NCI-H345 treated with DMSO at 0.1 percent for 48 hours (cell line): Measurements from ENCODE around the gene ARFIP1.

Experiments used
- DNase-seq: peaks from one replicate; lab custom pipeline; 2025; ENCODE audit not compliant: unreplicated experiment; lab: John Stamatoyannopoulos, UW

ARFIP1 gene

DNA sequence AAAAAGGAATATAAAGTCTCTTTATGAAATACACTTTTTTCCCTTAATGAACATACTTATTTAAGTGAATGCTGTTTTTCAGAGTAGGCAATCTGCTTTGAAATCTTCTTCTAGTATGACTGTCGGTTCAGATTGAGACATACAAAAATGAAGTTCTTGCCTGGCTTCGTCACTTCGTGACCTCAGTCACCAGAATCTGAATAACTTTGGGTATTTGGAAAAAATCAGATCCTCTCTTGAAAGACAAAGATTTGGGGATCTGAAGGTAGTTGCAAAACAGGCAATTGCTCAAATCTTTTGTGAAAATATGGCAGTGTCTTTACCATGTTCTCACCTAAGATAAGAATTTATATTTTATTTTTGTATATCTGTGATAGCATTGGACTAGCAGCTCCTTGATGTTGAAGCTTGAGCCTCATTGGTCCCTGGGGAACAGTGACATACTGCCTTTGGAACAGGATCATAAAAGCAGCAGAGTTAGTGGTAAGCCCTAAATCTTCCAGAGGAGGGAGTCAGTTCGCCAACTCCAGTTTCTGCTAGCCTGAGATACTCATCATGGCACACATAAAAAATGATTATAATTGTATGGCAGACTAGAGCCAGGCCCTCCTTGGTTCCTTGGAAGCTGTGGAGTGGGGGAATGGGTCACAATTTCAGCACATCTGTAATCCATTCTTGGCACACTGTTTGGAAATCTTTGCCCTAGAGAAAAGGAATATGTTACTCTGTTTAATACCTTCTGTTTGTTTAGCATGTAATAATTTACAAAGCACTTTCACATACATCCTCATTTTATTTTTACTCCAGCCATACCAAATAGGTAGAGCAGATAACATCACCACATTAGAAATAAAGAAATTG lies 5.0 kb downstream of the ARFIP1 start:
- DNase-seq: no peak

DNA sequence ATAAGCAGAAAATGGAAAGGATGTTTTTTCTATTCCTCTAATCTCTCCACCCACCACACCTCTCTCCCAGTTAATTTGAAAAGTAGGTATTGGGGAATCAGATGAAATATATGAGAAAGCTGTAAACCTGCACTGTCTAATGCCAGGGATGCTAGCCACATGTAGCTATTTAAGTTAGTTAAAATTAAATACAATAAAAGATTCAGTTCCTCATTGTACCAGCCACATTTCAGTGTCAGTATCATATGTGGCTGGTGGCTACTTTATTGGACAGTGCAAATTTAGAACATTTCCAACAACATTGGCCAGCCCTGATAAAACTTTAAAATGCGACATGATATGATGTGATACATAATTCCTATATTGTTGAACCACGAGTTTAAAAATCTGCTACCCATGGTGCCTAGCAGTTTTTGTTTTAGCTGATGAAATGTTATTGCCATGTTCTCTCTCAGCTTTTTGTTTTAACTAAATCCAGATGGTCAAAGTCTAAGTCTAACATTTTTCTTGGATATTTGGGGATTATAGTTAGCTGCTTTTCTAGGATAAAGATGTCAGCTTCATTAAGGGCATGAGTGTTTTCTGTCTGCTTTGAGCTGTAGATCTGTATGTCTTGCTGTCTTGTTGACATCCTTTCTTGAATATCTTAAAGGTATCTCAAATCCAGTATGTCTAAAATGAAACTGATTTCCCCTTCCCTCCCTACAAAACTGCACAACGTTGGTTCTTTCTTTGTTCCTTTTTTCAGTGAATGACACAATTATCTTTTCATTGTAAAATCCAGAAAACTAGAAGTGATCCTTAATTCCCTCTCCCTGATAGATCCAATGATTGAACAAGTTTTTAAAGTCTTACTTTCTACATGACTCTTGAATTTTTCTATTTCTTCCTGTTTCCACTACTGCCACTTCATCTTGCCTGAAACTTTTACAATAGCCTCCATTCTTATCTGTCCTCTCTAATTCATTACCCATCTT lies 6.2 kb downstream of the ARFIP1 start:
- no peak for DNase-seq

- no peak for DNase-seq
Observed at GRCh38 chr4:152786627-152787026, 6.9 kb downstream of the ARFIP1 start.

DNA sequence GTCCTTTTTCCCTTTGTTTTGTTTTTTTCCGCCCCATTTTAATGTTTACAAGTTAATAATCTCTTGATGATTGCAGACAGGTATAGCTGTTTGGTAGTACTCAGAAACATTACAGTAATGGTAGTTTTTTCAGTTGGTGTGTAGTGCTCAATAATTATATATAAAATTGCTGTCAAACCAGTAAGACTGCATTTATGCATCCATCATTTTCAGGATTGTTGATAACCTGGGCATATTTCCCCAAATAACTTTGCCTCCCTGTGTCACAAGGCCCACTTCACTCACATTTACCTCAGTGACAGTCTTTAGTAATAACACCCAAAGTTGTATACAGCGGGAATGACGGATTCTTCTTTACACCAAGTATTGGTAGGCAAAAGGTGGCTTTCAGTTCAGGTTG lies 16.1 kb downstream of the ARFIP1 start:
- DNase-seq: no peak

- no peak for DNase-seq
Observed at GRCh38 chr4:152803541-152803940, 23.8 kb downstream of the ARFIP1 start.

DNA sequence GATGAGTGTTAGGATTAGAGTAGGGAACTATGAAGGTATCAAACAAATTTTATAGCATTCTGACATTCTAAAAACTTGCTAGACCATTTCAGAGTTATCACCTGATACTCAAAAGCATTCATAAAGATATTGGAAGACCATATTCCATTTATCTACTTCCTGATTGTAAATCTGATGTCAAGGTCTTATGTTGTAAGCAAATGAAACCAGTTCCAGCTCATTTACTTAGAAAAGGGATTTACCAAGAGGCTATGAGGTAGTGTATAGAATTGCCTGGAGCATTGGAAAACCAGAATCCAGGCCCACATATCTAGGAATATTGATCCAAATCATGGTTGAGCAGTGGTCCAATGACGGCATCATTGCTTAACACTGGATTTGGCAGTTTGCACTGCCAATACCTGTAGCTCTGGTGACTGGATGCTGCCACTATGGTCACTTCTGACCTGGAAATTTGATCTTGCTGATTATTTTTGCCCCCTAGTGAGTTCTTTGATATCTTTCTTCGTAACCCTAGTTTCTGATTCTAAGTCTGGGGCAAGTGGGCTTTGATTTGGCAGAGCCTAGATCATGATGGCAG lies 25.4 kb downstream of the ARFIP1 start:
- no peak for DNase-seq

- DNase-seq: no peak
Observed at GRCh38 chr4:152805818-152806217, 26.1 kb downstream of the ARFIP1 start.

- DNase-seq: no peak
Observed at GRCh38 chr4:152806501-152807125, 26.9 kb downstream of the ARFIP1 start.

DNA sequence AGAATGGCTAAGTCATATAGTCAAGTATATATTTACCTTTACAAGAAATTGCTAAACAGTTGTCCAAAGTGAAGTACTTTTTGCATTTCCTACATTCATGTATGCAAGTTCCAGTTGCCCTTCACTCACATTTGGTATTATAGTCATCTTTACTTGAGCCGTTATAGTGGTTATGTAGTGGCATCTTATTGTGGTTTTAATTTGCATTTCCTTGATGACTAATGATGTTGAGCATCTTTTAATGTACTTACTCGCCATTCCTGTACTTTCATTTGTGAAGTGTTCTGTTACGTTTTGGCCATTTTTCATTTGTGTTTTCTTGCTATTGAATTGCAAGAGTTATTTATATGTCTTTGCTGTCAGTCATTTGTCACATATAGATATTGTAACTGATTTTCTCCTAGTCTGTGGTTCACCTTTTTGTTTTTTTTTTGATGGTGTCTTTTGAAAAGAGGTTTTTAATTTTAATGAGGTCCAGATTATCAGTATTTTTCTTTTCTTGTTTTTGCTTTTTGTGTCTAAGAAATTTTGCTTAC lies 27.6 kb downstream of the ARFIP1 start:
- no peak for DNase-seq

GRCh38 chr4:152808670-152809069 lies 28.9 kb downstream of the ARFIP1 start:
- no peak for DNase-seq

- DNase-seq: no peak
Observed at GRCh38 chr4:152810715-152811287, 31.0 kb downstream of the ARFIP1 start.

DNA sequence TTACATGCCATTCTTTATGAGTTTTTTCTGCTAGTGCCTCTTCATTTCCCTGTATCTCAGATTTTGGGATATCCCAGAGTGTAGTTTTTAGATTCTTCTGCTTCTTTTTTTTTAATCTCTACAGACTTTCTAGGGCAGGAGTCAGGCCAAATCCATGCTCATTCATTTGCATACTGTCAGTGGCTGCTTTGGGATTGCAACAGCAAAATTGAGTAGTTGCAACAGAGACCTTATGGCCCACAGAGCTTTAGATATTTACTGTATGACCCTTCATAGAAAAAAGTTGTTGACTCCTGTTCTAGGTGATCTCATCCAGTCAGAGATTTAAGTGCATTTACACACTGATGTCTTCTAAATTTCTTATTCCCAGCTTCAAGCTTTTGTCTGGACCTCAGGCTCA lies 35.3 kb downstream of the ARFIP1 start:
- no peak for DNase-seq

- no peak for DNase-seq
Observed at GRCh38 chr4:152817331-152817730, 37.6 kb downstream of the ARFIP1 start.

- no peak for DNase-seq
Observed at GRCh38 chr4:152819026-152819645, 39.4 kb downstream of the ARFIP1 start.

- DNase-seq: no peak
Observed at GRCh38 chr4:152820073-152820472, 40.3 kb downstream of the ARFIP1 start.

- no peak for DNase-seq
Observed at GRCh38 chr4:152822323-152822722, 42.6 kb downstream of the ARFIP1 start.

- no peak for DNase-seq
Observed at GRCh38 chr4:152824561-152824960, 44.8 kb downstream of the ARFIP1 start.

DNA sequence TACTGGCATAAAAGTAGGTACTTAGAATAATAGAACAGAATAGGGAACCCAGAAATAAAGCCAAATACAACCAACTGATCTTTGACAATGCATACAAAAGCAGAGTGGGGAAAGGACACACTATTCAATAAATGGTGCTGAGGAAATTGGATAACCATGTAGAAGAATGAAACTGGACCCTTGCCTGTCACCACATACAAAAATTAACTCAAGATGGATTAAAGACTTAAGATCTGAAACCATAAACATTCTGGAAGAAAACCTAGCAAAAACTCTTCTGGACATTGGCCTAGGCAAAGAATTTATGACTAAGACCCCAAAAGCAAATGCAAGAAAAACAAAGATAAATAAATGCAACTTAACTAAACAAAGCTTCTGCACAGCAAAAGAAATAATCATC lies 45.6 kb downstream of the ARFIP1 start:
- no peak for DNase-seq

DNA sequence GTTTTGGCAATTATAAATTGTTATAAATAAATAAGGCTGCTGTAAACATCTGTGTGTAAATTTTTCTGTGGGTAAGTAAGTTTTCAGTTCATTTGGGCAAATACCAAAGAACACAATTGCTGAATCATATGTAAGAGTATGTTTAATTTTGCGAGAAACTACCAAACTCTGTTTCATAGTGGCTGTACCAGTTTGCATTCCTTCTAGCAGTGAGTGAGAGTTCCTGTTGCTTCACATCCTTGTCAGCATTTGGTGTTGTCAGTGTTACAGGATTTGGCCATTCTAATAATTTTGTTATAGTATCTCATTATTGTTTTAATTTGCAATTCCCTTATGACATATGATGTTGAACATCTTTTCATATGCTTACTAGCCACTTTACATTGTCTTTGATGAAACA lies 48.4 kb downstream of the ARFIP1 start:
- DNase-seq: no peak

DNA sequence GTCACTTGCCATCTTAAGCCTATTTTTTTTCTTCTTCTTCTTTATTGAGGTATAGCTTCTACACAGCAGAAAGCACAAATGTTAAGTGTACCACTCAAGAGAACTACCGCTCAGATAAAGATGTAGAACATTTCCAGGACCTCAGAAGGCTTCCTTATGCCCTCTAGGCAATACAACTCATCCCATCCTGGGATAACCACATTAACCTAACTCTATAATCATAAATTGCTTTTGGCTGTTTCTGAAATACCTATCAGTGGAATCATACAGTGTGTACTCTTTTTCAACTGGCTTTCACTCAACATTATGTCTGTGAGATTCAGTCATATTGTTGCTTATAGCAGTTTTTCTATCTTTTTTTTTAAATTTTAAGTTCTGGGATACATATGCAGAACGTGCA lies 51.7 kb downstream of the ARFIP1 start:
- no peak for DNase-seq
